Activated naive CD4-positive, alpha-beta T cell treated with anti-CD3 and anti-CD28 coated beads, Interleukin-2, amount 50 U/mL, for 72 hours (primary cell): ENCODE measurements around the gene SENP1. TPM values are rescaled to one million over a fixed set of nuclear protein-coding genes. Genes with fewer than 3 reads are reported as not detected.
A peak's percentile ranks its signal among the peaks of the same experiment; 100 is the strongest.
"Not testable (repeated sequence)": the region's sequence is repeated elsewhere in the genome, so short reads cannot be mapped to it uniquely, and the experiment has no call there.

ENCODE experiments used
- ATAC-seq, 2 donors: fragments of 150-1000 bp; cut with Tn5 transposase; 2 replicates each; pipeline ENCODE4 v1.10.0; 2021; ENCODE audit warnings: mild to moderate bottlenecking in 2 of 2, moderate library complexity in 2 of 2
- DNase-seq, 2 donors: peaks; one replicate each; pipeline ENCODE4 v3.0.0; 2021 to 2022; ENCODE audit warnings: low spot score in 2 of 2
- H3K27ac Mint-ChIP-seq, 2 donors: one replicate each; pipeline ENCODE4 v1.8.0; 2022; ENCODE audit warnings: mild to moderate bottlenecking in 2 of 2, mixed read lengths in 2 of 2
- H3K36me3 Mint-ChIP-seq, 2 donors: one replicate each; pipeline ENCODE4 v1.8.0; 2022; ENCODE audit warnings: mixed read lengths in 2 of 2
- H3K9me3 Mint-ChIP-seq, 2 donors: one replicate each; pipeline ENCODE4 v1.8.0; 2022; ENCODE audit warnings: mixed read lengths in 2 of 2
- total RNA-seq, 2 donors: library from RNA; stranded (reverse); gene quantifications; one replicate each; pipeline ENCODE4 v1.2.3, GENCODE V29; 2022

SENP1 gene
- total RNA-seq, 2 donors from 2014 or later: 39.9 to 69.8 TPM

DNA sequence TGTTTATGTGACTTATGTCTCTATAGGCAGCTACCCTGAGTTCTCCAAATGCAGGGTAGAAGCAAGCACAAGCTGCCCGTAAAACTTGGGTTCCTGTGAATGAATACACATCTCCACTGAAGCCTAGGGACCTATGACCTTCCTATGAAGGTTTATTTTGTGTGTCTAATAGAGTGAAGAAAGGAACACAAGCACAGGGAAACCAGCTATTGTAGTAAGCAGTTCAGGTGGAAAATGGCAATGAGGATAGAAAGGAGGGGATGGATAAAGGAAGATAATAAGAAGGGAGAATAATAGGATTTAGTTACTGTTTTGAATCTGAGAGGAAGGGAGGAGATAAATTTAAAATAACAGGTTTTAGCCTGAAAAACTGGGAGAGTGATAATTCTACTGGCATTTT is 15.6 kb upstream of the SENP1 start:
- ATAC-seq (no peak), DNase-seq (no peak)
- Mint-ChIP-seq H3K9me3 (no peaks in the 10 kb centered on the region), H3K36me3 (peaks cover 9 to 16% of the 10 kb centered on the region in 2 donors), H3K27ac (no peak overlapping the region)

GRCh38 chr12:48119834-48120195 is 13.9 kb upstream of the SENP1 start:
- peaks cover 9 to 11% of the 10 kb centered on the region in 2 donors for H3K36me3 Mint-ChIP-seq
- ATAC-seq (no peak), DNase-seq (no peak)
- H3K9me3 Mint-ChIP-seq: no peaks in the 10 kb centered on the region
- H3K27ac Mint-ChIP-seq: peak overlapping the region; percentile 69 to 79

DNA sequence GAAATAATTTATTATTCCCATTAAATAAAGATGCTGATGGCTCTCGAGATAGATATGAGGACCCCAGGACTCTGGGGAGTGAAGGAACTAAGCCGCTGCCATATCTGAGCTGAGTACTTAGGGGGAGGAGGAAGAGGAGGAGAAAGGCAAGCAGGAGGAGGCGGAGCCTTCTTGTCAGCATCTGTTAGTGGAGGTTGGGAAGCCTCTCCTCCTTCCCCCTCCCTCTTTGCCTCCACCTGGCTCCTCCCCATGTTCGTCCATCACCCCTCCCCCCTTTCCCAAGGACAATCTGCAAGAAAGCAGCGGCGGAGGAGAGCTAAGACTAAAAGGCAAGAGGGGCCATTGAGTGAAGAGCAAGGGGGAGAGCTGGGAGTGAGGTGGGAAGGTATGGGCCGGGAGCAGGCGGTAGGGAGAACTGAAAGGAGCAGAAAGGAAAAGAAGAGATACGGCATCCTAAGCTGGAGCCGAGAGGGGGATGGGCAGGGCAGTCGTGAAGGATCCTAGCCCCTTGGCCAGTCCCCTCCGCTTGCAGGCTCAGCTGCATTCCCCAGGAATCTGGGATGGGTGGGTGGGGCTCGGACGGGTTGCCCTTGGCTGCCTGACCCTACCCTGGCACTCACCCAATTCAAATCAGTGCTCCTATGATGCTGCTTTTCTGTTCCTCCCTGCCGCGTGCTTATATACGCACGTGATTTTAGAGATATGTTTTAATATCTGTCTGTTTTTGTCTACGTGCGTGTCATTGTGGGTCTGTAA is 13.4 kb upstream of the SENP1 start, which contains the start of gene PFKM:
PFKM (plus strand) TSS at position 287 of the 756 bp plus-strand sequence. CDS start 3,411 bp downstream, outside the sequence.
- peaks cover 9 to 11% of the 10 kb centered on the region in 2 donors for H3K36me3 Mint-ChIP-seq
- H3K9me3 Mint-ChIP-seq: no peaks in the 10 kb centered on the region
- peak; percentile 71 to 74 for DNase-seq
- peak within 1 kb of the TSS; percentile 79 to 93 for H3K27ac Mint-ChIP-seq
- peak; percentile 100 for ATAC-seq

GRCh38 chr12:48118284-48118871 is 12.5 kb upstream of the SENP1 start:
- H3K27ac Mint-ChIP-seq: peak overlapping the region in 1 of 2 donors; percentile 79

DNA sequence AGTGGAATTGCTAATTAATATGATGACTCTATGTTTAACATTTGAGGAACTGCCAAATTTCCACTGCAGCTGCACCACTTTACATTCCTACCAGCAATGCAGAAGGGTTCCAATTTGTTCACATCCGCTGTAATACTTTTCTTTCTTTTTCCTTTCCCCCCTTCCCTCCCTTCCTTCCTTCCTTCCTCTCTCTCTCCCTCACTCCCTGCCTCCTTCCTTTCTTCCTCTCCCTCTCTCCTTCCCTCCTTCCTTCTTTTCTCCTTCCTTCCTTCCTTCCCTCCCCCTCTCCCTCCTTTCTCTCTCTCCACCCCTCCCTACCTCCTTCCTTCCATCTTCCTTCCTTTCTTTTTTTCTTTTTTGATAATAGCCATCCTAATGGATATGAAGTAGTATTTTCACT is 10.1 kb upstream of the SENP1 start:
- no peak for ATAC-seq
- no peaks in the 10 kb centered on the region for H3K9me3 Mint-ChIP-seq
- DNase-seq: no peak
- peaks cover 0 to 7% of the 10 kb centered on the region in 2 donors for H3K36me3 Mint-ChIP-seq
- H3K27ac Mint-ChIP-seq: no peak overlapping the region

More at GRCh38 chr12:48118284-48118871, 12.5 kb upstream of the SENP1 start:
- ATAC-seq: no peak
- no peak for DNase-seq
- Mint-ChIP-seq H3K9me3 (no peaks in the 10 kb centered on the region), H3K36me3 (peaks cover 9 to 11% of the 10 kb centered on the region in 2 donors)

- not testable (repeated sequence) for H3K9me3 Mint-ChIP-seq, DNase-seq, H3K36me3 Mint-ChIP-seq, H3K27ac Mint-ChIP-seq, ATAC-seq
Measured at GRCh38 chr12:48111312-48111693, 5.4 kb upstream of the SENP1 start.

GRCh38 chr12:48110691-48111311 is 4.9 kb upstream of the SENP1 start:
- no peaks in the 10 kb centered on the region for H3K9me3 Mint-ChIP-seq
- DNase-seq: no peak
- no peak for ATAC-seq
- H3K27ac Mint-ChIP-seq: no peak overlapping the region
- H3K36me3 Mint-ChIP-seq: no peaks in the 10 kb centered on the region

DNA sequence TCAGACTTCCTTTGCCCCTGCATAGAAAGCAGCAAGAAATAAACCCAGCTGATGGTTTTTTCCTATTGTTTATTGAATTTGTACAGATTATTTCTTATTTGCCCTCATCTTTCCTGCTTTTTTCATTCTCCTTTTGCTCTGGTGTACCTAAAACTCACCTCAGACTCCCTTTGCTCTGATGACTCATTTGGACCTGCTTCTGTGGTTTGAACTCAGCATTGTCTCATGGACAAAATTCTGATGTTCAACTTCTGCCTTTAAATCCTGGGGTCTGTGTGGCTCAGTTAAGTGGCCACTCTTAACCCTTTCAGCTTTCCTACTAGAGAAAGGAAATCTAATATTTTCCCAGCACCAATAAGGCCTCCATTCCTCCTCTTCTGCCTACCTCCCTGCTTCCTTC is 3.5 kb upstream of the SENP1 start:
- H3K36me3 Mint-ChIP-seq: peaks cover 8 to 9% of the 10 kb centered on the region in 2 donors
- ATAC-seq (no peak), DNase-seq (no peak)
- peak overlapping the region in 1 of 2 donors; percentile 25 for H3K27ac Mint-ChIP-seq
- no peaks in the 10 kb centered on the region for H3K9me3 Mint-ChIP-seq

GRCh38 chr12:48106681-48107613 is 1.1 kb upstream of the SENP1 start:
- ATAC-seq (no peak), DNase-seq (no peak)
- H3K36me3 Mint-ChIP-seq: peaks cover 8 to 12% of the 10 kb centered on the region in 2 donors
- peak overlapping the region; percentile 95 for H3K27ac Mint-ChIP-seq
- H3K9me3 Mint-ChIP-seq: no peaks in the 10 kb centered on the region

DNA sequence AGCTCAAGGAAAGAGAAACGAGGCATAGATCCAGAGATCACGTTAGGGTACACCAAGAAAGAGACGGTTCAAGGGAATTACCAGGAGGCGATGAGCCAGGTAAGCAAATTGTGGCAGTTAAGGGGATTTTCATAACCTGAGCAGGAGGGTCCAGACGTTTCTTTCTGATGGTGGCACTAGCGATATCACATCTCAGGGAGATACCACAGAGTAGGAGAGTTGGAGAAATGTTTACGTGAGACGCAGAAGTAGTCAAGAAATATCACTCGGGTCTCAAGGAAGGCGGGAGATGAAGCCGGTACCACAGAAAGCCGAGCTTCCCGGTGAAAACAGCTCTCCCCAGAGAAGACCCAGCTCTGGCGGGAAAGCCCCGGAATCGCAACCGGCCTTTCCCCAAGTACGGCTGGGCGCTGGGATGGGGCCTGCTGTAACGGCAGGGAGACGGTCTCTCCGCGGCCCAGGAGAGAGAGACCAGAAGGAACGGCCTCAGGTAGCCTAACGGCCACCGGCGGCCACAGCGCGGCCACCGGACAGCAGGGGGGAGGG is 485 bp downstream of the SENP1 start:
- H3K36me3 Mint-ChIP-seq: peaks cover 8 to 12% of the 10 kb centered on the region in 2 donors
- DNase-seq (peak; percentile 40 to 59), ATAC-seq (peak; percentile 35 to 58)
- peak overlapping the region; percentile 95 to 98 for H3K27ac Mint-ChIP-seq
- H3K9me3 Mint-ChIP-seq: no peaks in the 10 kb centered on the region

GRCh38 chr12:48104531-48104930 is 1.3 kb downstream of the SENP1 start:
- H3K36me3 Mint-ChIP-seq: peaks cover 8 to 12% of the 10 kb centered on the region in 2 donors
- H3K27ac Mint-ChIP-seq: peak overlapping the region in 1 of 2 donors; percentile 95
- DNase-seq: no peak
- no peak for ATAC-seq
- H3K9me3 Mint-ChIP-seq: no peaks in the 10 kb centered on the region

- H3K36me3 Mint-ChIP-seq: no peaks in the 10 kb centered on the region
- no peak overlapping the region for H3K27ac Mint-ChIP-seq
- ATAC-seq: no peak
- no peak for DNase-seq
- no peaks in the 10 kb centered on the region for H3K9me3 Mint-ChIP-seq
Measured at GRCh38 chr12:48092611-48093010, 13.3 kb downstream of the SENP1 start.

- Mint-ChIP-seq H3K27ac (no peak overlapping the region), H3K36me3 (peaks cover 4 to 5% of the 10 kb centered on the region in 2 donors), H3K9me3 (no peaks in the 10 kb centered on the region)
- DNase-seq (no peak), ATAC-seq (no peak)
Measured at GRCh38 chr12:48086327-48086726, 19.6 kb downstream of the SENP1 start.

- Mint-ChIP-seq H3K9me3 (no peaks in the 10 kb centered on the region), H3K27ac (peak overlapping the region in 1 of 2 donors; percentile 33), H3K36me3 (peaks cover 4 to 5% of the 10 kb centered on the region in 2 donors)
- ATAC-seq: no peak
- DNase-seq: no peak
Measured at GRCh38 chr12:48084841-48085460, 20.9 kb downstream of the SENP1 start.

- no peak for ATAC-seq
- H3K9me3 Mint-ChIP-seq: no peaks in the 10 kb centered on the region
- no peak for DNase-seq
- peaks cover 4 to 5% of the 10 kb centered on the region in 2 donors for H3K36me3 Mint-ChIP-seq
- H3K27ac Mint-ChIP-seq: no peak overlapping the region
Measured at GRCh38 chr12:48084066-48084465, 21.8 kb downstream of the SENP1 start.

DNA sequence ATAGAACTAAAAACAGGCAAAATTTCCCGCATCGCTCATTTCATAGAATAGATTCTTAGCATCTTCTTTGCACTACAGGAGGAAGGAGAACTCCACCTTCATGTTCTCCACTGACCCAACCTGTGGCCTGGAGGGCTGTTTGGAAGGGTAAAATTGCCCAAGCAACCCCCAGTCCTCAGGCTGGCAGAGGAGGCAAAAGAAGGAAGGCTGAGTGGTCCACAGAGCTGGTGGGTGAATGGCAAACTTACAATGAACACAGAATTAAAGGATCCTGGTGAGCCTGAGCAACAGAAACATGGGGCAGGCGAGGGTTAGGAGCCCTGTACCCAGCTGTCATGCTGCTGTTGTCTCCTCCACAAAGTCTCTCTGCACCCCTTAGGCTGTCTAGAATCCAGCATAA is 25.1 kb downstream of the SENP1 start:
- Mint-ChIP-seq H3K36me3 (peaks cover 4 to 5% of the 10 kb centered on the region in 2 donors), H3K9me3 (no peaks in the 10 kb centered on the region), H3K27ac (no peak overlapping the region)
- ATAC-seq (no peak), DNase-seq (no peak)
